ENCODE data around the gene NFE2L1.

DNA sequence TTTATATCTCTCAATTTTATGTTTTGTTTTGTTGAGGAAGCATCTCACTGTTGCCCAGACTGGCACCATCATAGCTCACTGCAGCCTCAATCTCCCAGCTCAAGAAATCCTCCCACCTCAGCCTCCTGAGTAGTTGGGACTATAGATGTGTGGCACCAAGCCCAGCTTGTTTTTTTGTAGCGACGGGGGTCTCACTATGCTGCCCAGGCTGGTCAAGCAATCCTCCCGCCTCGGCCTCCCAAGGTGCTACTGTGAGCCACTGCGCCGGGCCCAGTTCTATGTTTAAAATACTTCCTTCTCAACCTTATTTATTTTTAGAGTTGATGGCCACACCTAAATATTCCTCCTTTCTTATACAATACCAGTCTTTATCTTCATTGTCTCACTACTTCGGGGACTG, 1.9 kb upstream of the NFE2L1 start:
- no peak for TF ChIP-seq RFX5 (IDR thresholded peaks at IDR 0.05; ENCODE audit: low read length)
- TF ChIP-seq, protein P1, sequence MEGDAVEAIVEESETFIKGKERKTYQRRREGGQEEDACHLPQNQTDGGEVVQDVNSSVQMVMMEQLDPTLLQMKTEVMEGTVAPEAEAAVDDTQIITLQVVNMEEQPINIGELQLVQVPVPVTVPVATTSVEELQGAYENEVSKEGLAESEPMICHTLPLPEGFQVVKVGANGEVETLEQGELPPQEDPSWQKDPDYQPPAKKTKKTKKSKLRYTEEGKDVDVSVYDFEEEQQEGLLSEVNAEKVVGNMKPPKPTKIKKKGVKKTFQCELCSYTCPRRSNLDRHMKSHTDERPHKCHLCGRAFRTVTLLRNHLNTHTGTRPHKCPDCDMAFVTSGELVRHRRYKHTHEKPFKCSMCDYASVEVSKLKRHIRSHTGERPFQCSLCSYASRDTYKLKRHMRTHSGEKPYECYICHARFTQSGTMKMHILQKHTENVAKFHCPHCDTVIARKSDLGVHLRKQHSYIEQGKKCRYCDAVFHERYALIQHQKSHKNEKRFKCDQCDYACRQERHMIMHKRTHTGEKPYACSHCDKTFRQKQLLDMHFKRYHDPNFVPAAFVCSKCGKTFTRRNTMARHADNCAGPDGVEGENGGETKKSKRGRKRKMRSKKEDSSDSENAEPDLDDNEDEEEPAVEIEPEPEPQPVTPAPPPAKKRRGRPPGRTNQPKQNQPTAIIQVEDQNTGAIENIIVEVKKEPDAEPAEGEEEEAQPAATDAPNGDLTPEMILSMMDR (IDR thresholded peaks at IDR 0.05) = no peak
- TF ChIP-seq POLR2AphosphoS5 (IDR thresholded peaks at IDR 0.05; ENCODE audit: low read depth, low read length) = no peak
- TF ChIP-seq TAF1 (IDR thresholded peaks at IDR 0.05; ENCODE audit: borderline replicate concordance, low read depth, low read length) = no peak
- TF ChIP-seq, protein P2, sequence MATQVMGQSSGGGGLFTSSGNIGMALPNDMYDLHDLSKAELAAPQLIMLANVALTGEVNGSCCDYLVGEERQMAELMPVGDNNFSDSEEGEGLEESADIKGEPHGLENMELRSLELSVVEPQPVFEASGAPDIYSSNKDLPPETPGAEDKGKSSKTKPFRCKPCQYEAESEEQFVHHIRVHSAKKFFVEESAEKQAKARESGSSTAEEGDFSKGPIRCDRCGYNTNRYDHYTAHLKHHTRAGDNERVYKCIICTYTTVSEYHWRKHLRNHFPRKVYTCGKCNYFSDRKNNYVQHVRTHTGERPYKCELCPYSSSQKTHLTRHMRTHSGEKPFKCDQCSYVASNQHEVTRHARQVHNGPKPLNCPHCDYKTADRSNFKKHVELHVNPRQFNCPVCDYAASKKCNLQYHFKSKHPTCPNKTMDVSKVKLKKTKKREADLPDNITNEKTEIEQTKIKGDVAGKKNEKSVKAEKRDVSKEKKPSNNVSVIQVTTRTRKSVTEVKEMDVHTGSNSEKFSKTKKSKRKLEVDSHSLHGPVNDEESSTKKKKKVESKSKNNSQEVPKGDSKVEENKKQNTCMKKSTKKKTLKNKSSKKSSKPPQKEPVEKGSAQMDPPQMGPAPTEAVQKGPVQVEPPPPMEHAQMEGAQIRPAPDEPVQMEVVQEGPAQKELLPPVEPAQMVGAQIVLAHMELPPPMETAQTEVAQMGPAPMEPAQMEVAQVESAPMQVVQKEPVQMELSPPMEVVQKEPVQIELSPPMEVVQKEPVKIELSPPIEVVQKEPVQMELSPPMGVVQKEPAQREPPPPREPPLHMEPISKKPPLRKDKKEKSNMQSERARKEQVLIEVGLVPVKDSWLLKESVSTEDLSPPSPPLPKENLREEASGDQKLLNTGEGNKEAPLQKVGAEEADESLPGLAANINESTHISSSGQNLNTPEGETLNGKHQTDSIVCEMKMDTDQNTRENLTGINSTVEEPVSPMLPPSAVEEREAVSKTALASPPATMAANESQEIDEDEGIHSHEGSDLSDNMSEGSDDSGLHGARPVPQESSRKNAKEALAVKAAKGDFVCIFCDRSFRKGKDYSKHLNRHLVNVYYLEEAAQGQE (IDR thresholded peaks at IDR 0.05; ENCODE audit: low read depth, low read length) = no peak
- TF ChIP-seq NFIC (IDR thresholded peaks at IDR 0.05; ENCODE audit: borderline replicate concordance) = no peak
- TF ChIP-seq, protein P3, sequence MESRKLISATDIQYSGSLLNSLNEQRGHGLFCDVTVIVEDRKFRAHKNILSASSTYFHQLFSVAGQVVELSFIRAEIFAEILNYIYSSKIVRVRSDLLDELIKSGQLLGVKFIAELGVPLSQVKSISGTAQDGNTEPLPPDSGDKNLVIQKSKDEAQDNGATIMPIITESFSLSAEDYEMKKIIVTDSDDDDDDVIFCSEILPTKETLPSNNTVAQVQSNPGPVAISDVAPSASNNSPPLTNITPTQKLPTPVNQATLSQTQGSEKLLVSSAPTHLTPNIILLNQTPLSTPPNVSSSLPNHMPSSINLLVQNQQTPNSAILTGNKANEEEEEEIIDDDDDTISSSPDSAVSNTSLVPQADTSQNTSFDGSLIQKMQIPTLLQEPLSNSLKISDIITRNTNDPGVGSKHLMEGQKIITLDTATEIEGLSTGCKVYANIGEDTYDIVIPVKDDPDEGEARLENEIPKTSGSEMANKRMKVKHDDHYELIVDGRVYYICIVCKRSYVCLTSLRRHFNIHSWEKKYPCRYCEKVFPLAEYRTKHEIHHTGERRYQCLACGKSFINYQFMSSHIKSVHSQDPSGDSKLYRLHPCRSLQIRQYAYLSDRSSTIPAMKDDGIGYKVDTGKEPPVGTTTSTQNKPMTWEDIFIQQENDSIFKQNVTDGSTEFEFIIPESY (IDR thresholded peaks at IDR 0.05; ENCODE audit: borderline replicate concordance, low read depth) = no peak
- TF ChIP-seq, protein P4, sequence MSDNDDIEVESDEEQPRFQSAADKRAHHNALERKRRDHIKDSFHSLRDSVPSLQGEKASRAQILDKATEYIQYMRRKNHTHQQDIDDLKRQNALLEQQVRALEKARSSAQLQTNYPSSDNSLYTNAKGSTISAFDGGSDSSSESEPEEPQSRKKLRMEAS (IDR thresholded peaks at IDR 0.05; ENCODE audit: low read depth) = no peak
- TF ChIP-seq, protein P5, sequence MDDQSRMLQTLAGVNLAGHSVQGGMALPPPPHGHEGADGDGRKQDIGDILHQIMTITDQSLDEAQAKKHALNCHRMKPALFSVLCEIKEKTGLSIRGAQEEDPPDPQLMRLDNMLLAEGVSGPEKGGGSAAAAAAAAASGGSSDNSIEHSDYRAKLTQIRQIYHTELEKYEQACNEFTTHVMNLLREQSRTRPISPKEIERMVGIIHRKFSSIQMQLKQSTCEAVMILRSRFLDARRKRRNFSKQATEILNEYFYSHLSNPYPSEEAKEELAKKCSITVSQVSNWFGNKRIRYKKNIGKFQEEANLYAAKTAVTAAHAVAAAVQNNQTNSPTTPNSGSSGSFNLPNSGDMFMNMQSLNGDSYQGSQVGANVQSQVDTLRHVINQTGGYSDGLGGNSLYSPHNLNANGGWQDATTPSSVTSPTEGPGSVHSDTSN (IDR thresholded peaks at IDR 0.05) = no peak
- no peak for TF ChIP-seq MXI1 (IDR thresholded peaks at IDR 0.05; ENCODE audit: low read depth, low read length)

Measured in SK-N-SH (cell line).